HepG2 (cell line): ENCODE results near the gene IL2RA.

Experiments
- ATM ChIP-seq: fragments of 450-650 bp; IDR thresholded peaks from 2 replicates; pipeline ENCODE4 v1.7.1; 2017; ENCODE audit warnings: mild to moderate bottlenecking, borderline replicate concordance
- EZH2 ChIP-seq: conservative IDR thresholded peaks from 2 replicates; pipeline ENCODE4 v1.6.1; 2012; ENCODE audit warnings: mild to moderate bottlenecking, low read depth, low read length, moderate library complexity
- HNRNPK ChIP-seq: fragments of 200-400 bp; formaldehyde crosslinking; IDR thresholded peaks from 2 replicates; pipeline ENCODE4 v1.6.1; 2018; ENCODE audit warnings: low read length, low read depth, moderate library complexity, mild to moderate bottlenecking; ENCODE audit not compliant: poor library complexity, severe bottlenecking
- NFE2L1 ChIP-seq: sonication (generic); formaldehyde crosslinking; IDR thresholded peaks from 2 replicates; pipeline ENCODE4 v1.4.0; 2020; ENCODE audit warnings: missing genetic modification reagents, mild to moderate bottlenecking, borderline replicate concordance
- SKI ChIP-seq: fragments of 450-650 bp; IDR thresholded peaks from one replicate; pipeline ENCODE4 v1.6.1; 2018; ENCODE audit warnings: mild to moderate bottlenecking; ENCODE audit not compliant: partially characterized antibody
- SMAD1 ChIP-seq: sonication (generic); formaldehyde crosslinking; IDR thresholded peaks from 2 replicates; pipeline ENCODE4 v1.4.0; 2020; ENCODE audit warnings: missing genetic modification reagents, low read depth, mild to moderate bottlenecking, borderline replicate concordance
- ZNF12 ChIP-seq: sonication (generic); formaldehyde crosslinking; IDR thresholded peaks from 2 replicates; pipeline ENCODE4 v1.5.0; 2020; ENCODE audit warnings: missing genetic modification reagents
- TF ChIP-seq, protein P1 (sequence below): sonication (generic); formaldehyde crosslinking; IDR thresholded peaks from 2 replicates; pipeline ENCODE4 v1.5.0; 2020; ENCODE audit warnings: mild to moderate bottlenecking, missing genetic modification reagents, moderate library complexity
- TF ChIP-seq, protein P2 (sequence below): sonication (generic); formaldehyde crosslinking; IDR thresholded peaks from 2 replicates; pipeline ENCODE4 v1.4.0; 2020; ENCODE audit warnings: missing genetic modification reagents

DNA sequence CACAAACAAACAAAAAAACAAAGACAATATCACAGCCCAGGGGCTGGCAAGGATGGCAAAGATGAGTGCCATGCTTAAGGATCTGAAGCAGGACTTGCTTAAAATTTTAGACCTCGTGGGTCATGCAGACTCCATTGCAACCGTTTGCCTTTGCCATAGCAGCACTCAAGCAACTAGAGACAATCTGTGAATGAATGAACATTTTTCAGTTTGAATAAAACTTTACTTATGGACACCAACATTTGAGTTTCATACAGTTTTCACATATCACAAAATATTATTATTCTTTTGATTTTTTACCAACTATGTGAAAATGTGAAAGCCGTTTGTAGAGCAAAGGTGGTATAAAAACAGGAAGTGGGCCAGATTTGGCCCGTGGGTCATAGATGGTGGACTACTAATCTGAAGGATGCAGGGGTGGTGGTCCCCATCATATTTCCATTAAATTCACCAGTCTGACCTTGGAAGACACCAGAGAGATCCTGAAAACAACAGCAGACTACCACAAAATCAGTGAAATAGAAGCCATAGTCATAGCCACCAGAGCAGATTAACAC is 18.3 kb upstream of the IL2RA start:
- TF ChIP-seq NFE2L1 (CRISPR knock-in tag) (no peak), SKI (no peak), ZNF12 (CRISPR knock-in tag) (no peak), EZH2 (no peak), HNRNPK (no peak), ATM (no peak), SMAD1 (CRISPR knock-in tag) (no peak)
- TF ChIP-seq, protein P1, sequence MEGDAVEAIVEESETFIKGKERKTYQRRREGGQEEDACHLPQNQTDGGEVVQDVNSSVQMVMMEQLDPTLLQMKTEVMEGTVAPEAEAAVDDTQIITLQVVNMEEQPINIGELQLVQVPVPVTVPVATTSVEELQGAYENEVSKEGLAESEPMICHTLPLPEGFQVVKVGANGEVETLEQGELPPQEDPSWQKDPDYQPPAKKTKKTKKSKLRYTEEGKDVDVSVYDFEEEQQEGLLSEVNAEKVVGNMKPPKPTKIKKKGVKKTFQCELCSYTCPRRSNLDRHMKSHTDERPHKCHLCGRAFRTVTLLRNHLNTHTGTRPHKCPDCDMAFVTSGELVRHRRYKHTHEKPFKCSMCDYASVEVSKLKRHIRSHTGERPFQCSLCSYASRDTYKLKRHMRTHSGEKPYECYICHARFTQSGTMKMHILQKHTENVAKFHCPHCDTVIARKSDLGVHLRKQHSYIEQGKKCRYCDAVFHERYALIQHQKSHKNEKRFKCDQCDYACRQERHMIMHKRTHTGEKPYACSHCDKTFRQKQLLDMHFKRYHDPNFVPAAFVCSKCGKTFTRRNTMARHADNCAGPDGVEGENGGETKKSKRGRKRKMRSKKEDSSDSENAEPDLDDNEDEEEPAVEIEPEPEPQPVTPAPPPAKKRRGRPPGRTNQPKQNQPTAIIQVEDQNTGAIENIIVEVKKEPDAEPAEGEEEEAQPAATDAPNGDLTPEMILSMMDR (CRISPR knock-in tag) = no peak
- TF ChIP-seq, protein P2, sequence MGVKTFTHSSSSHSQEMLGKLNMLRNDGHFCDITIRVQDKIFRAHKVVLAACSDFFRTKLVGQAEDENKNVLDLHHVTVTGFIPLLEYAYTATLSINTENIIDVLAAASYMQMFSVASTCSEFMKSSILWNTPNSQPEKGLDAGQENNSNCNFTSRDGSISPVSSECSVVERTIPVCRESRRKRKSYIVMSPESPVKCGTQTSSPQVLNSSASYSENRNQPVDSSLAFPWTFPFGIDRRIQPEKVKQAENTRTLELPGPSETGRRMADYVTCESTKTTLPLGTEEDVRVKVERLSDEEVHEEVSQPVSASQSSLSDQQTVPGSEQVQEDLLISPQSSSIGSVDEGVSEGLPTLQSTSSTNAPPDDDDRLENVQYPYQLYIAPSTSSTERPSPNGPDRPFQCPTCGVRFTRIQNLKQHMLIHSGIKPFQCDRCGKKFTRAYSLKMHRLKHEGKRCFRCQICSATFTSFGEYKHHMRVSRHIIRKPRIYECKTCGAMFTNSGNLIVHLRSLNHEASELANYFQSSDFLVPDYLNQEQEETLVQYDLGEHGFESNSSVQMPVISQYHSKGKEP = no peak
